HG03378 (cell line): ENCODE results near the gene CHRDL1.
A peak's percentile ranks its signal among the peaks of the same experiment; 100 is the strongest.

Source experiments
- ATAC-seq: cut with Tn5 transposase; IDR thresholded peaks from one replicate; pipeline ENCODE4 v1.9.1; 2021; ENCODE audit warnings: mild to moderate bottlenecking, moderate library complexity; ENCODE audit not compliant: unreplicated experiment

Gene CHRDL1

DNA sequence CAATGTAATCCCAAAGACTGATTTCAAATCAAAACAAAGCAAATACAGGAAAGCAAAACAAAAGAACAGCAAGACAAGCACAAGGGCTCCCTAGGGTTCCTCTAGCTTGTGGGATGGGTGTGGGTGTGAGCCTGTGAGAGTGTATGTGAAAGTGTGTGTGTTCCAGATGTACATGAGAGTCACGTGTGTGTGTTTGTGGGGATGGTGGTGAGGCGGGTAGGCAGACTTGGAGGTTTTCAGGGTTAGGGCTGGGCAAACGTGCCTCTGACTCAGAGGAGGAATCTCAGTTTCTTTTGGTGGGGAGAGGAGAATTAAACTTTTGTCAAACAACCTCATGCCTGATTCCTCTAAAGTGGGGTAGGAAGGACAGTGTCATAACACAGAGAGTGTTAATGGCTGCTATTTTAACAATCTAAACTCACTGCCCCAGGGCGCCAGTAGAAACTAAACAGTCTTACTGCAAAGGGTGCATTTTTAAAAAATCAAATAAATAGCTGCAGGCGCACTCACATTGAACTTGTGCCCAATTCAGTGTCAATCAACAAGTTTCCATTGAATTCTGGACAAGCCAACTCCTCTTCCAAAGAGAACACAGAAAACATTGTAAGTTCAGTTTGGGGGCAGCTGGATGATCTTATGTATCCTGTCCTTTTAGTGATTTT, 51.8 kb downstream of the CHRDL1 start:
- no peak for ATAC-seq

DNA sequence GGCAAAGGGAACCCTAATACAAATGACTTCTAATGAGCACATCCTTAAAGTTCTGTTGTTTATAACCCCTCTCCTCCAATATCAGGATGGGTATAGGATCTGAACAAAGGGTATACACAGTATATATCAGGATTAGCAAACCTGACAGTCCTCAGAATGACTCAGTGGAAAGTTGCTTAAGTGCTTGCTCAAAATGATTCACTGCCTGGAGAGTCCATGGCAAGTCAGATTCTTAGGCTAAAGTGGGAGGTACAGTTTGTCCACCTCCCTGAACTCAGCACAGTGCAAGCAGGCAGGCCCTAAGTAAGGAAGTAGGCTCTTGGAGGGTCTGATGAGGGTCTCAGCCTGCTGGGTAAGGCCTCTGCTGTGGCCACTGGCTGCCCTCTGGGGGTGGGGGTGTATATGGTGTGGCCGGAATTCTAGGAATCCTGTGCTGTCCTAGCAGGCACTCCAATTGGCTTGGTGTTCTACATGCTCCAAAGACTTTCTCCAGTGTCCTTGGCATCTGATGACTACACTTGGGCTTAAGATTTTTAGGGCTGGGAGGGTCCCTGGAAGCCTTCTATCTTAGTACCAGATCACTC, 54.3 kb downstream of the CHRDL1 start:
- ATAC-seq: no peak

DNA sequence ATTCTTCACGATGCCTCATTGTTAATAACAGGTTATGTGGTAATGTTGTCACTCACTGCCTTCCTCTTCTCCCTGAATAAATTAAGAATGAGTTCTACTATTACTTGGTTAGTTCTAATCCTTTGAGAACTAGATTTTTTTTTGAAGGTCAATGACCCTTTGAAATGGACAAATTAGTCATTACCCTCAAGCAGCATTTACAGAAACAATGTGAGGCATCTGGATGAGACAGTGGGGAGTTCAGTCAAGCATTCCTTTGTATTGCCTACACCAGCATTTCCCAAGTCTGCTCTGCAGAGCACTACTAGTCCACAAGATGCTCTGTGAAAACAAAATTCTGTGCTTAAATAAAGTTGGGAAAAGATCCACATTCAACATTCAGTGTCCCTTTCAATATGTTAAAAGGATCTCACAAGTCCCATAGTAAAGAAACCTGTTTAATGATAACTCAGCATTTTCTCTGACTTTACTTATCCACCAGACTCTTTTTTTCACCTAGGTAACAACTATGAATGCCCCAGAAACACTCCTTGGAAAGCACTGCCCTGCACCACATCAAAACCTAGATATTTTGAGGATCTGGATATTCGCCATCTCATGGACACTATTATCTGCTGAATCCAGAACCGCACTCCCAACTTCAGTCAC, 60.6 kb downstream of the CHRDL1 start:
- ATAC-seq: no peak

DNA sequence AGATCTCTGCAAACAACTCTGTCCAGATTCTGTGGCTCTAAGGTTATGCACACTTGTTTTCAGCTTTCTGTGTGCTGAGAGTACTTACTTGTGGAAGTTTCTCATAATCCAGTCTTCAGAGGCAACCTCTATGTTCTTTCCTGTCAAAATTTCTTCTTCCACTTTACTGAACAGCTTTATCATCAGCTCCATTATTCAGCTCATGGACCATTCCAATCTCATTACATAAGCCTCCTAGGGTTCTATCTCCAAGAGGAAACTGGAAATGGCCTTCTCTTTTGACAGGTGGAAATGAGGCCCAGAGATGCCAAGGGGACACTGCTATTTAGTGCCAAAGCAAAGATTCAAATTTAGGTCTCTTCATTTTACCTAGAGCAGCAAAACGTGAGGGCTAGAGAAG, 61.3 kb downstream of the CHRDL1 start:
- no peak for ATAC-seq

DNA sequence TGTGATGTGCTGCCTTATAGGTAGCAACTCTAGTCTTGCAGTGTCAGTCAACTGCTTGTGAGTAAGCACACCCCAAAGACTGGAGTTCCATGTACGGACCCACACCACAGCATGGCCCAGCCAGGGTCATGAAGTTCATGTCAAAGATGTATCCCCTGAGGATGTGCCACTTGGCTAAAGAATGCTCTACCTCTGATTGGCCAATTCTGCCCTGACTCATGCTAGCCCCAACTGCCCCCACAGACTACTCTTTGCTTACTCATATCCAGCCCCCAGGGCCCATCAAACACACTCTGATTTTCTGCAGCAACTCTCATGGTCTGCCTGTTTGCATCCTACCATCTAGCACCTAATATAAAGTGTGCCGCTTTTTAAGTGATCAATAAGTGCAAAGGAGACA, 62.5 kb downstream of the CHRDL1 start:
- ATAC-seq: no peak

DNA sequence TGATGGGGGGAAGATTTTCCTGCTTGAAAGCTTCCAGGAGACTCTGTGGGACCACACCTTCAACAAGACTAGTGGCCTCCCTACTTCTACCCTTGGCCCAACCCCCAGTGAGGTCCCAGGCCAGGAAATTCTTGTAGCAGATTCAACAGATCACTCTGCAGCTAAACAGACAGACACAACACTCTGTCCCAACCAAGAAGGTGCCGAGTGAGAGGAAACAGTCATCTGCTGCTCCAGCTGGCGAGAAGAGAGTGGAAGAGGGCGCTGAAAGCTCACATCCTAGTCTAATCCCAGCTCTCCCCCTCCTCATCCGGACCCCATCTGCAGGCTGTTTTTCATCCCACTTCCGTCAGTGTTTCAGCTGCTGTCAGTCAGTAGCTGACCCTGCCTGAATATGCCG, 63.4 kb downstream of the CHRDL1 start:
- no peak for ATAC-seq

DNA sequence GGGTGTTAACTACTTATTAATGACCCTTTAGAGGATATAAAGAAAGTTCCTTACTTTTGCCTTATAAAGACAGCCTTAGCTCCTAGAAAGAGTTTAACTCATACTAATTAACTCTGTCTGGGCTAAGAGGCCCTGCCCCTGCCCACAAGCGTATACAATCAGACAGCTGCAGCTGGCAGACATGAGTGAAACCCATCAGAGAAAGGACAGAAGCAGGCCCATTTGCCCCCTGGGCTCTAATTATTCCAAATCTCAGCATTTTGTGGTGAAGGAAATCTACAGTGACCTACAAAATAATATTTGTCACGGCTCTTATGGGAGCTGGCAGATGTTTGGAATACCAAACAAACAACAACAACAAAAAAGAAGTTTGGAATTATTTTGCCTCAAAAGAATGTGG, 71.8 kb downstream of the CHRDL1 start:
- ATAC-seq: no peak

DNA sequence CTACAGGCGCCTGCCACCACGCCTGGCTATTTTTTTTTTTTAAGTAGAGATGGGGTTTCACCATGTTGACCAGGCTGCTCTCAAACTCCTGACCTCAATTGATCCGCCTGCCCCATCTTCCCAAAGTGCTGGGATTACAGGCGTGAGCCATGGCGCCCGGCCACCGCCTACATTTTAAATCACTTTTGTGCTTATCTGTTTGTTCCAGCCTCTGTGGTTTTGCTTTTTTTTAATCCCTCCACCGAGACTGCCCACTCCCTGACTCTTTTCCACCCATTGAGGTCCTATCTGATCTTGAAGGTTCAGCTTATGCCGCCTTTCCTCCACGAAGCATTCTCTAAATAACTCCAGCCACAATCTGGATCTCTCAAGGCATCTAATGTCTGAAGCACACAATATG, 73.5 kb downstream of the CHRDL1 start:
- no peak for ATAC-seq

DNA sequence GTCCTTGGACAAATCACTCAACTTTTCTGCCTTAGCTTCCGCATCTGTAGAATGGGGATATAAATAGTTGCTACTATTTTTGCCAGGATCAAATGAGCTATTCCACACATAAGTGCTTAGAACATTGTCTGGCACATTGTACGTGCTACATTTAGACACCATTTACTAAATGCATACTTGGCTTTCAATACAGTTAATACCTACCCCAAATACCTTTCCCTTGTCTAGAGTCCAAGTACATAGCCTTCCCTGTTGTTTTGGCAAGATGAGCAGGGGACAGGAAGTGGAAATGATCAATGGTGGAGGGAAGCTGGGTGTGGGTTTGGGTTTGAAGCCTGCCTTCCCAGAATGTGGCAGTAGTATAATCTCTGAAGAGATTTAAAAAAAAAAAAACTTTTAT, 82.0 kb downstream of the CHRDL1 start:
- ATAC-seq: no peak

DNA sequence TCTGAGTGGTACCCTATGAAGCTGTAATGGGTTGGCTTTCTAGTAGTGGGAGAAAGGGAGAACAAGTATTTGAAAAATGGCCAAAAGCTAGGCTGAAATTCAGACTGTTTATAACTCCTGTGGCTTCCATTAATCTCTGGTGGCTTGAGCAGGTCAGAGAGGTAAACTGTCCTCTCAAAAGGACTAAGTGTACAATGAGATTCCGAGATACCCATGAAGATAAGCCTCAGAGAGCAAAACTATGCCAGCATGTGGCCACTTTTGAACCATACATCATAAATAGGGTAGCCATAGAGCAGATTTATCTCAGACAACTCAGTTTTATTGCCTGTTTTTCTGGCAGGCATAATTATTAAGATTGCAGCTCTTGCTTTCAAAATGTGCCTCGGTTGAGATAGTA, 89.2 kb downstream of the CHRDL1 start:
- no peak for ATAC-seq

DNA sequence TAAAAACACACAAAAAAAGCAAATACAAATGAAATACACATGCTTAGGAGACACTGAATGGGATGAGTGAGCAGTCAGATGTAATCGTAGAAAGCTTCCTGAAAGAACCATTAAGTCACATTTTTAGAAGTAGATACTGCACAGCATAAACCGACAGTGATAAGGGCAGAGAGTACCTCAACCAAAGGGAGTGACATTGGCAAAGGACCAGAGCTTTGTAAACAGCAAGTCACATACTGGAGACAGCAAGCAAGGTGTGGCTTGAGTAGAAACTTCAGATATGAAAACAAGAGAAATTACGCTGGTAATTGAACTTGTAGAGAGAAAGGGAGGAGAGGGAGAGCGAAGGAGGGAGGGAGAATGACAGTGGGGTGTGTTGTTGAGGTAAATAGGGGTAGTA, 92.0 kb downstream of the CHRDL1 start:
- no peak for ATAC-seq

DNA sequence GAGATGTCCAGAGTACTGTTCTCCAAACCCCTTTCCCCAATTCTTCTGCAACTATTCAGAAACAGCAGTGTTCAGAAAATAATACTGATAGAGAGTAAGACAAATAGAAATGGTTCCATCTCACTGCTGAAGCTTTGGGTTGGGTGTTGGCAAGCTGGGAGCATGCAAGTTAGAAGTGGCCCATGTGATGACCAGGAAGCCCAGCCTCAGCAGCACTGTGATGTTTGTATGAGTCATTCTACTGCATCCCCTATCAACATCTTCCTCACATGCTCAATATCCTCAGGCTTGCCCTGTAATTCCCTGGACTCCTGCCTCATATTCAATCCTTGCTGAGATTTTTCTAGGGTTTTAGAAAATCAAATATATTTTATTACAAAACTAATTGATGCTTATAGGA, 96.5 kb downstream of the CHRDL1 start:
- peak; percentile 36 for ATAC-seq

DNA sequence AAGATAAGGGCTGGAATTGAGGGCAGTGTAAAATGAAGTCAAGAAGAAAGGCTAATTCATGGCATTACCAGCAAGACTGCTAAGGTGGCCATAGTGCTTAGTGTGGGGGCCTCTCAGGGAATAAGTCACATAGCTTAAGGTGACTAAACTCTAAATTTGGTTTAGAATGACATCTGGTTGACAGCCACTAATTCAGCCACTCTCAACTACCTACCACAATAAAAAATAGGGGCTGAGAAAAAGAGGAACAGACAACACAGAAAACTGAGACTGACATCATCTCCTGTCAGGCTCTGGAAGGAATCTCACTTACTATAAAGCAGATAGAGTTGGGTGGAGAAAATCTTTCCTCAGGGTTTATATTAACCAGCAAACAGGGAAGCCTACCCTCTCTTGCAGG, 96.9 kb downstream of the CHRDL1 start:
- peak; percentile 82 for ATAC-seq

DNA sequence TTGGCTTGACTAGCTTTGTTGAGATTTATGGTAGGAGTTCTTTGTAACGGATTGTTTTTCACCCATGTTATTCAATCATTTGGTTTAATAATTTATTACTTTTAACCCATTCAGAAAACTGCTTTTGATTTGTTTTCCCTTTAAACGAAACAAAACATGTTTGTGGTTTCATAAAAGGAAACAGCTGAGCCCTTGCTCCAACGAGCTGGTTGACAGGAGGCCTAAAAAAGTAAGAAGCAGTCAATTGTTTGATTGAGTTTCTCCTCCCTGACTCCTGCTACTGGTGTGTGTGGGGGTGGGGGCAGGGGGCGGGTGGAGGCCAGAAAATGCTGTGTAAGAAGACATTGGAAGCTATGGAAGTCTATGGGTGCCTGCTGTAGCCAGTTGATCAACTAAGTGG, 102.8 kb downstream of the CHRDL1 start:
- ATAC-seq: no peak

DNA sequence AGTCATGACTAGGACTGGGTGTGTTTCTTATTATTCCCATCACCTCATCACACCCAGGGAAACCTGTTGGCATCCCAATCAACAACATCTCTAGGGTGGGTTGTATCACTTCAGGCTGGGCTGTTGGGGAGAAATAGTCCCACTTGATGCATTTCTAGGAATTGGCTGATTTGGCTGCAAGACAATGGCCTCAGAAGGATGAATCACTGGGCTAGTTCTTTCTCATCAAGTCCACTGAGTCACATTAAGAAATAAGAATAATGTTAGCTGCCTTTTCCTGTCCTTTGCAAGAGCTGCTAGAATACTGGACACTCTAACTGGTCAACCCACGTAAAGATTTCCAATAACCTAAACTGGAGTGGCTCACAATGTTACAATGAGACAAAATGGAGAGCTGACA, 104.2 kb downstream of the CHRDL1 start:
- ATAC-seq: no peak

DNA sequence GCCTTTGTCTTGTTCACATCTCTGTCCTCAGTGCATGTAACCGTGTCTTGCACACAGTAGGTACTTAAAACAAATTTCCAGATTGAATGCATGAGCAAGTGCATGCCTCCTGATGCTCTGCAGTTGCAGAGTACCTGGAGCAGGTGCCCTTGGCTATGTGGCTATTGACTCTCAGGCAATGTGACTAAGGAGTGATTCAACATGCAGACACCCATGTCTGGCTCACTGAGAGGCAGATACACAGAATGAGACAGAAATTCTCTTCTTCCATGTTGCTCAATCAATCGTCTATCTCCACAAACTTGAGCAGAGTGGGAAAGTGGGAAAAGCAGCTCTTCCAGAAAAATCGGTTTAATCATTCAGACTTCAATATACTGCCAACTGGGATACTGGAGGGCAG, 111.0 kb downstream of the CHRDL1 start:
- ATAC-seq: no peak

DNA sequence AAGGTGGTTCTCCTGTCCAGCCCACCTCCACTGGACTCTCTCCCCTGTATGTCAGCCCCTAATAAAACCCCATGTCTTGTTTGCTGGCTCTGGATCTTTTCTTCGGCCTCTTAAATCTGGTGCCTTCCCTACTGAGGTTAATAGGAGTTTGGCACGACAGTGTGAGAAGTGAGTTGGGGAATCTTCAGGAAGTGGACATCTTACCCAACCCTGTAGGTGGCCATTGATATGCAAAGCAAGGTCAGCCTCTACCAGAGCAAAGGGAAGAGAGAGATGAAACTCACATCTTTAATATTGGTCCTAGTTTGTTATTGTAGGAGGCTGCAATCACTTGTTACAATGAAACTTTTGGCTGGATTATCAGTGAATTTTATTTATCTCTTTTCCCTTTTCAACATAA, 111.7 kb downstream of the CHRDL1 start:
- no peak for ATAC-seq

DNA sequence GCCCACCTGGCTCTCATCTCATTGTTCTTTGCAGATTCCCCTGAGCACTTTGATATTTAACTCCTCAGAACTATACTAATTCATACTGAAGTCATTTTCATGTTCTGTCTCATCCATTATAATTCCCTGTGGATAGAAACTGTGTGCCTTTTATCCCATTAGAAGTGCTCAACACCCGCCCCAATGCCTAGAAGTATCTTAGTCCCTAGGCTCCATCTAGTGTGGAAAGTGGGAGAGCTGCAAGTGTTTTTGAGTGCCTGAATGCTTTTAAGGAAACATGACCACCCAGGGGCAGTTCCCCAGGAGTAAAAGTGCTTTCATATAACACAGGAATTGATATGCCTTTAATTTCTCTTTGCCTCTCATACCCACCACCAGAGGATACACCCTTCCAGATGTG, 117.0 kb downstream of the CHRDL1 start:
- ATAC-seq: no peak

DNA sequence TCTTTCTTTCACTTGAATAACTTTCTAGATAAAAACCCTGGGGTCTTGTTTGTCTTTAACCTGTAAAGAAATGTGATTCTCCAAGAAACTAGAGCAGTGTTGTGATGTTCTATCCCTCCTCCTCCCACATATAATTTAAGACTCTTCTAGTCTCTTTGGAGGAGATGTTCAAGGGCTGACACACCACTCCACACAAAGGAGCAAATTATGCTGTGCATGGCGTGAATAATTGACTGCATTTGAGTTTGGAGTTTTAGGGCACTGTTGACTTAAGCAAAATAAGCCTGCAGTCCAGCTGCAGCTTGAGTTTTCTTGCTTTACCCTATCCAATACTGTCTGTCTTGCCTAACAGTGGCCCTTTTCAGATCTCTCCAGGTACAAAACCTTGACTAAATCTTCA, 119.7 kb downstream of the CHRDL1 start:
- no peak for ATAC-seq

DNA sequence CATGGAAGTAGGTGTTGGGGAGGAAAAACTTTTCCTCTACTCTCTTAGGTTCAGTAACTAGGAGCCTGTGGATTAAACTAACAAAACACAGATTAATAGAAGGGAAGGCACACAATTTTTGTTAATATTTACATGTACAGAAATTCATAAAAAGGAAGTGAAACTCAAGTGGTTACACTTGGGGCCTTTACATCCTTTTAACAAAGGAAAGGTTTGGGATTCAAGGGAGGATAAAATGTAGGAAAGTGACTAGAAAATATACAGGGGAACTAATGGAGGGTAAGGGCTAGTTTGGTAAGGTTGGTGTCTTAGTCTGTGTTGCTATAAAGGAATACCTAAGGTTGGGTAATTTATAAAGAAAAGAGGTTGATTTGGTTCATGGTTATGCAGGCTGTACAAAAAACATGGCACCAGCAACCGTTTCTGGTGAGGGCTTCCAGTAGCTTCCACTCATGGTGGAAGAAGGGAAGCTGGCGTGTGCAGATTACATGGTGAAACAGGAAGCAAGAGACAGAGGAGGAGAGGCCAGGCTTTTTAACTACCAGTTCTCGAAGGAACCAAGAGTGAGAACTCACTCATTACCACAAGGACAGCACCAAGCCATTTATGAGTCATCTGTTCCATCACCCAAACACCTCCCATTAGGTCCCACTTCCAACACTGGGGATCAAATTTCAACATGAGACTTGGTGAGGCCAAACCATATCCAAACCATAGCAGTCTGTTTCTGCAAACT, 124.4 kb downstream of the CHRDL1 start:
- ATAC-seq: peak; percentile 96

DNA sequence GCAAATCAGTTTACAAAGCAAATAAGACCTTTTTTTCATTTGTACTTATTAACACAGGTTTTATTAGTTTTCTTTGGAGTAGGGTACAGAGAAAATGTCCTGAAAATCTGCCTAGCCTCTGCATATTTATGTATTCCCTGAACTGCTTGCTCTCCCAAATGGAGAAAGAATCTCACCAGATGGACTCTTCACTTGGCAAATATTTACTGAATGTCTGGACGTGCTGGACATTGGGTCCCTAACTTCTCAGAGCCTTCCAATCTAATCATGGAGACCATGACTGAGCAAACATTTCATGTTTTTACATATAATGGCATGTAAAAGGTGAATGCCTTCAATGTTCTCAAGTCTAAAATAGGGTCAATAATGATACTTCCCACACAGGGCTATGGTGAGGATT, 126.0 kb downstream of the CHRDL1 start:
- no peak for ATAC-seq

DNA sequence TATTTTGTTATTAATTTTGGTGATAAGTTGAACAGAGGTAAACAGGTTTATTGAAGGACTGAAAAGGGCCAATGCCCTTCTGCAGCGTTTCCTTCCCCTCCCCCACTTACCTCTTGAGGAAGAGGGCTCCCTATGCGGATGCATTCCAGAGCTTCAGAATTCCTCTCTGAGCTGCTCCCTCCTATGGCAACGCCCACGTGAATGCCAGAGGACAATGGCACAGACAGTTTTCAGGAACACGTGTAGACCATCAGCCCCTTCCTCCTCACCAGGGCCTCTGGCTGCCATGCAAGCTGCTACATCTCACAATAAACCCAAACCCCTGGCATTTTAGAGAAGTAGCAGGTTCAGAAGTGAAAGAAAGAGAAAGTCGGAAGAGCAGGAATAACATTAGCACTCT, 127.9 kb downstream of the CHRDL1 start:
- no peak for ATAC-seq
